PC-9 (cell line): ENCODE measurements around the gene SAYSD1.

Experiments
- CTCF ChIP-seq: fragments of 200-600 bp; sonication (generic); conservative IDR thresholded peaks from 2 replicates; pipeline ENCODE4 v1.6.1; 2017; ENCODE audit warnings: mixed run types, antibody characterized with exemption, mild to moderate bottlenecking, moderate library complexity
- EZH2 ChIP-seq: fragments of 200-600 bp; sonication (generic); IDR thresholded peaks from 2 replicates; pipeline ENCODE4 v1.8.0; 2017; ENCODE audit warnings: antibody characterized with exemption, low read depth

- TF ChIP-seq CTCF (no peak), EZH2 (no peak)
These were observed 9.1 kb upstream of the SAYSD1 start for GRCh38 chr6:39124114-39124513.
